T-helper 1 cell (primary cell): ENCODE data around the gene GSTO2.

Experiments used
- DNase-seq, 5 donors: peaks; one replicate each; pipeline ENCODE4 v3.0.0-alpha.2; 2012 to 2020

Gene GSTO2

DNA sequence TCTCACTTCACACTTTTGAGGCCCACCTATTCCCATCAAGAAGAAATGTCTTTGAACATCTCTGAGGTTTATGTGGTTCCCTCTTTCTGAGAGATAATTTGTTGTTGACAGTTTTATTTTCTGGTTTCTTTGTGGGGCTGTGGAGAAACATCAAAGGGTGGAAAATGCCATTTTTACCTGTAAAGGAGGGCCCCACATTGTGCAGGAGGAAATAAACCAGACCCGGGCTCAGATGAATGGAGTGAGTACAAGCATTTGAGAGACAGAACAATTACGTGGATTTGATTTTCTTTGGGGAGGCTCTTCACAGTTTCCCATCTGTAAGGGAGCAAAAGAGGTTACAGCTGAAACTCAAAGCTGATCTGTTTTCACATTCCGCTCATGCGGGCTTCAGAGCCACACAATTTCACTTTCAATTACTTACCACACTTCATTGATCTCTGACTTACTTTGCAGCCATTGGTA, 39.5 kb downstream of the GSTO2 start:
- DNase-seq, result peak in 1 of 5 donors; percentile 58

DNA sequence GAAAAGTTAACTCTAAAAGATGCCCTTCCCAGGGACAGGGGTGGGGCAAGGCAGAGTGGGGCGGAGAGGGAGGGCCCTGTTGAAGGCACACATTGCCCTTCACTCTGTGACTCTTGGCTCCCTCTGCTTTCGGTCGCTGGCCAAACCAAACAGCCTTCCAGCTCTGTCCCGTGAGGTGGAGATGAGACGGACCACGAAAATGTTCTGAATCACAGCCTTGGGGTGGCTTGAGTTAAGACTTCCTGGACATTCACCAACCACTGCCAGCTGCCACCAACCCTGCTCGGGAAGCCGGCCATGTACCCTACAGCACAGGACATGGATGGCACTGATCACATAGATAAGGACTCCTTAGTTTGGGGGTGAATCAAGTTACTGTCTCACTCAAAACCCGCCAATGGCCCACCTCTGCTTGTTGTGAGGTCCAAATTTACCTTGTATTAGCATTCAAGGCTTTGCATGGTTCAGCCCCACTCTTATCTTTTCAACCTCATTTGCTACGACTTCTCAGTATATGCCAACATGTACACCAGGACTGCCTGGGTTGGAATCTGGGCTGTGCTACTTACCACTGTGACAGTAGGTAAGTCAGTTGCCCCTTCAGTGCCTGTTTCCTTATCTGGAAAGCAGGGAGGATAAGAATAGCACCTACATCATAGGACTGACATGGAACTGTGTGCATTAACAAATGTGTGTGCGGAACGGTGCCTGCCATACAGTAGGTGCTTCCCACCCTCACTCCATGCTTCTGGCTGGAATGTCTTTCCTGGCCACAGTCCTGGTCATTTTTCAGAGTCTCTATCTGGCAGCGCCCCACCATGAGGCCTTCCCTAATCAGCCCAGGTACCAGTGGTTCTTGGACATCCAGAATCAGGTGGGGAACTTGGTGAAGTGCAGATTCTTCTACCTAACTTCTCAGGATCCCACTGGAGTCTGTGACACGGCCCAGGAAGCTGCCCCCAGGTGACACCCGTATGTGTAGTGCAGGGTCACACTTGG, 41.3 kb downstream of the GSTO2 start:
- no peak for DNase-seq

DNA sequence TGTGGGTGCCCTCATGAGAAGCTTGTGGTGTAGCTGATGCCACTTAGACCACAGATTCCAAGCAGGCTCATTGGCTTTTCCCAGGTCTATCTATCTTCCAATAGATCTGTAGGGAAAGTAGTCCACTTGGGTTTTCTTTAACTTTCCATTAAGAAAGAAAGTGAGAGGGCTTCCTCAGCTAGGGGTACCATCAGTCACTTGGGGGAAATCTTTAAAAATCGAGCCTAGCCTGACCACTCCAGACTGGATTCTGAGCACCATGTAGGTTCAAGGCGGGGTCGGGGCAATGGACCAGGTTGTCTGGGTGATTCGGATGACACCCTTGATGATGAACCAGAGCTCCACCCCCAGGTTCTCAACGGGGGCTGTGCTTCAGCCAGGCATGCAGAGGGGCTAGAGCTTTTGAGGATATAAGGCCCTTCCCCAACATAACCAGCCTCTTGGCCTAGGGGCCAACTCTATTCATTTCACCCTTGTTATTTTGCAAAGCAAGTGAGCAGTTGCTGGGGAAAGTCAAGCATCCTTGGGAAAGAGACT, 42.3 kb downstream of the GSTO2 start:
- no peak for DNase-seq

DNA sequence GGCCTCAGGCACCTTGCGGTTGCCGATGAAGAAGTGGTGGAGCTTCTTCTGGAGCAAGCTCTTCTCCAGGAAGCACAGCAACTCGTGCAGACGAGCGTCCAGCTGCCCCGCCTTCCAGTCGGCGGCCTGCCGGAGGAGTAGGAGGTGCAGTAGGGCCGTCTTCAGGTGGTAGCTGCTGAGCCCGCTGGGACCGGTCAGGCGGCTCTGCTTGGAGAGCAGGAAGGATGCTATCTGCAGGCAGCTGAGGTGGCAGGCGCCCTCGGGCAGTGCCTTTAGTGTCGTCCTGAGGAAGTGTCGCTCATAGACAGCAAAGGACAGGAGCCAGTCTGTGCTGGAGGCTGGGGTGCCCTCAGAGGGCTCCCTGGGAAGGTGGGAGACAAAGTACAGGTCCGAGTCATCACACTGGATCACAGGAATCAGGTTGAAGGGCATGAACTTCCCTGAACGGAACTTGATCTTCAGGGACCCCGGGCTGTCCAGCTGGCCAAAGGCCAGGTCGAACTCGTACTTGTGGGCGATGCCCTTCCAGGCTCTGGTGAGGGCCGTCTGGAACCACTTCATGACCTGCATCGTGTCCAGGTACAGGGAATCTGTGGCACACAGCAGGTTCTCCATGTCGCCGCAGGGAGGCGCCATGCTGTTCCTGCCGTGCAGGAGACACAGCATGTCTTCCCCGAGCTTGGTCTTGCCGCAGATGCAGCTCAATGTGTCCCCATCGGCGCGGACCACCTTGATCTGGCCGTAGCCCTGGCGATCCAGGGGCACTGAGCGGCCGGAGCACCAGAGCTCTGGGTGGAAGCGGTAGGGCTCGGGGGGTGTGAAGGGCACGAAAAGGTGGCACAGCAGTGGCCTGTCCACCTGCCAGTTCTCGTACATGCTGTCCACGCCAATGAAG, 45.9 kb downstream of the GSTO2 start:
- DNase-seq, result no peak

DNA sequence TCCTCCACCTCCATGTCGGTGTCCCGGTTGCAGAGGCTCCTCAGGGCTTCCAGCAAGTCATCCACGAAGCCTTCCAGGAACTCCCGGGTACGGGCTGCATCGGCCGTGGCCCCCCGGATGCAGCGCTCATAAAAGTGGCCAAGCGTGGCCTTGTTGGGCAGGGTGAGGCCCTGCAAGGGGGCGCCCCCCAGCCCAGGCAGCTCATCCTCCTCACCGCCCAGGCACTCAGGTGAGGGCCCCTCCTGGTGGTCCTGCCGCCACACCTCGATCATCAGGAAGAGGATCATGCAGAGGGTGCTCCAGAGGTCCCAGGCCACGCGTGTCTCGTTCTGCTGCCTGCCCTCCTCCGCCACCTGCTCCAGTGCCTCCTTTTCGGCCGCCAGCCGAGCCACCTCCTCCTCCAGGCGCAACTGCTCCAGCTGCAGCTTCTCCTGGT, 46.5 kb downstream of the GSTO2 start:
- DNase-seq, result no peak

DNA sequence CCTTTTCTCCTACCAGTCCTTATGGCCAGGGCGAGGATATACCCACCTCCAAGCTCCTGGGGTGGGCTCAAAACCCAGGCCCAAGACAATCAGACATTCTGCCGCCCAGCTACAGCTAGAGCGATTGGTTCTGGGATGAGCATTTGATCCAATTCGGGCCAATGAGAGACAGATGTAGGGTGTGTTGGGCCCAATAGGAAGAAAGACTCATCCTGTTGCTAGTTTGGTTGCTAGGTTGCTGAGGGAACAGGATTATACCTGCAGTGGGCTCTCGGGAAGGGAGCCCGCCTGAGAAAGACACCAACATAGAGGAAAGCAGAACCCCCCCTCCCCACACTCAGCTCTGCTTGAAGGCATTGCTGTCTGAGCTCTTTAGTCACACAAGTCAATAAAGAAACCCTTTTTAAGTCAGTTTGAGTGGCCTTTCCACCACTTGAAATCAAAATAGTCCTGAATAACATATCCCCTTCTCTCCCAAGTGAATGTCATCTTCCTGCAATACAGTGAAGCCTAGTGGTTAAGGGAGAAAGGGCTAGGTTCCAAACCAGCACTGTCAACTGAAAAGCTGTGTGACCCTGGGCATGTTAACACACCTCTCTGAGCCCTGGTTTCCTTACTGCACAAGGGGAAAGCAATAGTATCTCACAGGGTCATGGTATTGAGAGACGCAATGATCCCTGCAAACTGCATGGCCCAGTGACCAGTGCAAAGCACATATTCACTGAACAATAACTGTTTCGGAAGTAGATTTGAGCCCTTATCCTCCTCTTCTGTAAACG, 47.5 kb downstream of the GSTO2 start:
- DNase-seq, result no peak

DNA sequence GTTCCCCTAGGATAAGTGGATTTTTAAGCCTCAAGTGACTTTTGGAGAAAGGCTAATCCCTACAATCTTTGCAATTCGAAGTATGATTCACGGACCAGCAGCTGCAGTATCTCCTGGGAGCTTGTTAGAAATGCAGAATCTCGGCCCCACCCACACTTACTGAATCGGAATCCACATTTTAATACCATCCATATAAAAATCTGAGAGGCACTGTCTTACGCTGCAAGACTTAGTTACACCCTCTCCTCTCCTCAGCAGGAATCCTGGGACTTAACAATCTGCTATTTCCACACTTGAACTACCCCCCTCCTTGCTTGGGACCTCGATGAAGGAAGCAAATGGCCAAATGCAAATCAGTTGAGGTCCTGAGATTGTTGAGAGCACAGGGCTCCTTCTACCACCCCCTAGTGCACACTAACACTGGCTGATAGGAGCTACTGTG, 48.3 kb downstream of the GSTO2 start:
- no peak for DNase-seq

DNA sequence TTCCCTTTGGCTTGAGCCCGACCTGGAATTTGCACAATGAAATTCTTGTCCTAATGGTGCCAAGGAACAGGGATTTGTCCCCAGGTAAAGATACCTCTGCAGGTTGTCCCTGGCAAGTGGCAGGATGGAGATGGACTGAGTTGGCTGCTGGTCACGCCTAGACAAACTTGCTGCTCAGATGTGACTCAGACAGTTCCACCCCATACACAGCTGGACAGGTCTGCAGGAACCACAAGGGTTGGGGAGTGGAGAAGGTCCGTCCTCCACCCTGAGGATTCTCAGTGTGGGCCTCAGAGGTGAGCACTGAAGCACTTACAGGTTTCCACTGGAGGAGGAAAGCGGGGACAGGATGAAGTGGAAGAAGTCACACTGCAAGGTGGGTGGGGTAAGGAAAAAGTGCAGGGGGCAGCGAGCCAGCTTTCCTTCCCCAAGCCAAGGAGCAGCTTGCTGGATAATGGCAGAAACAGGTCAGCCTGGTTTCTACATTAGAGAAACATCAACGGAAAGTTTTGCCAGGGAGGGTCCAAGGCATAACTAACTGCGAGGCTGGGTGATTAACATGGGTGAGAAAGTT, 48.8 kb downstream of the GSTO2 start:
- no peak for DNase-seq

DNA sequence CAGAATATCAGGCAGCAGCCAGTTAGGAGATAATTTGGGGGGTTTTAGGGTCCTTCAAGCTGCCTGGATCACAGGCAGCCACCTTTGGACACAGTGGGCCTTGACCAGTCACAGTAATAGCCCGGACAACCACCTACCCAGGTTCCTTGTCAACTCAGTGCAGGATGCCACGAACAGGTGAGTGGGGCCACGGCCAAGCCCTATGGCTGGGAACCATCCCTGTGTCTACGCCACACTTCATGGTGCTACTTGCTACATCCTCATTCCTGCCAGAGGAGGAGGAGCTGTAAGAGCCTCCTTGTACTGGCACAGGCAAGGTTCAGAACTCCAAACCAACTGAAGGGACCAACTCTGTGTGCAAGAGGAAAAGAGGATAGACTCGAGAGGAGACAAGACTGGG, 49.3 kb downstream of the GSTO2 start:
- no peak for DNase-seq

DNA sequence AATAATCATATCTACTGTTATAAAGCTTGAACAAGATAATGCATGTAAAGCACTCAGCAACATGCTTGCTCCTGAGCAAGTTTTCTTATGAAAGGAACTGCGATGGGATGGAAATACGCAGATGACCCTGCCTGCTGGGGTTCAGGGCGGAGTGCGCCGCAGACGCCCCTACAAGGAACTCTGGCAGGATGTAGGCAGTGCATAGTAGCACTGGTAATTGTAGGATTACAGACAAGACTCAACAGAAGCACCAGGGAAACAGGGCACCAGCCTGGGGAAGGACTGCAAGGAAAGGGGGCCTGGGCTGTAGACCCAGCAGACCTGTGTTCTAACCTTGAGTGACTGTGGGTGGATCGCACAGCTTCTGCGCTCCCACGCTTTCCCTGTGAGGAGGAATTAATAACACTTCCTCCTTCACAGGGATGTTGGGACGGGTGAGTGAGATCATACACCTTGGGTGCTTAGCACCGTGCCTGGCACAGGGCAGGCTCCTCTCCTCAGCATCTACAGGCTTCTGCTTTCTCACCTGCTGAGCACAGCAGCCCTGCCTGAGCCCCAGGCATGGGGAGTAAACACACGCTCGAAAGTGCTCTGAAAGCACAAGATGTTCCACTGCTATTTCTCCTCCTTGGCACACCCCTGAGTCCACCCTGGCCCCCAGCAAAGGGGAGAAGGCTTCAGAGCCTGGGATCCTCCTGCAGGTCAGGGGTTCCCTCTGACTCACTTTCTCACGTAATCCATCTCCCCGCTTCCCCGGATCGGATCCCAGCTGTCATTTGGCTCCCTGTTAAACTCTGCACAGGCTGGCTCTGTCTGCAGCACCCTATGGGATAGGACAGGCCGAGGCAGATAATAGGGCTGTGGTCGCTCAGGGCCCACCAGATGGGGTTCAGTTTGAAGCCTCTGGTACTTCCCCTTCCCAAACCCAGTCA, 50.1 kb downstream of the GSTO2 start:
- DNase-seq, result no peak

DNA sequence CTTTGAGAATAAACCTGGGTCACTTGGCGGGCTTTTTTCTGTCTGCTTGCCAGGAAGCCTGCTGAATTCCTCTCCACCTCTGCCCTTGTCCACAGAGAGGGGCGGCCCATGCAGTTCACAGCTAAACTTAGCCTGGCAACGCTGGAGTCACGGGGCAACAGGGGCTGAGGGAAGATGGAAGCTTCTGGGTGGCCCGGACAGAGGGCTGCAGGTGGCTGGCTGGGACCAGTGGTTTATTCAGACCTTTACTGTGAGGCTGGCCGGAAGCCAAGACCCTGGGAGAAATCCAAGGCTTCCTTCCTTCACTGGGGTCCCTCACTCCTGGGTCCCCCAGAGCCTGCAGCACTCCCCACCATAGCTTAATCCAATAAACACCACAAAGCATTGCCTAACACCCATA, 52.2 kb downstream of the GSTO2 start:
- DNase-seq, result no peak

DNA sequence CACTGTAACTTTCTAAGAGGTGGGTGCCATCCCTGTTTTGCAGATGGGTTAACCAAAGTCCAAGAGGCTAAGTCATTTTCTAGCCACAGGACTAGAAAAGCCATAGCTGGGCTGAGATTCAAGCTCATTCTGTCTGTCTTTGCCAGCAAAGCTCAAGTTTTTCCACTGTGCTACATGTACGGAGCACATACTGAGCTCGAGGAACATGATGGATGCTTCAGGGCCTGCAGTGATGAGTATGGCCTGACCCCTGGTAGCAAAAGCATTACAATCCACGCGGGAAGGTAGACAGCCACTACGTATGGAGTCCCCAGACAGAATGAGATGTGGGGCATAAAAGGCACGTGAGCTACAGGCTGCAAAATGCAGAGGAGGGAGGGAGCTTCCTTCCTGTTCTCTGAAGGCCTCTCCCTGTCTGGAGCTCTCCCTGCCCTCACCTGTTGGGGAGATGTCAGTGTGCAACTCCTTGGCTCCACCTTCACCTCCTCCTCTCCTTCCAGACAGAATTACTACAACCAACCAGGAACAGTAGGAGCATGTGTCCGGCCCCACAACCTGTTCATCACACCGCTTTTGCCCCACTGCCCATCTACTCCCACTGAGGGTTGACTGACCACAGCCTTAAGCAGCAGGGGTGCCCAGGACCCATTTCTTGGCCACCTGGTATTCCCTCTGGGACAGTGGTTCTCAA, 52.9 kb downstream of the GSTO2 start:
- DNase-seq, result peak in 2 of 5 donors; percentile 21 to 49

DNA sequence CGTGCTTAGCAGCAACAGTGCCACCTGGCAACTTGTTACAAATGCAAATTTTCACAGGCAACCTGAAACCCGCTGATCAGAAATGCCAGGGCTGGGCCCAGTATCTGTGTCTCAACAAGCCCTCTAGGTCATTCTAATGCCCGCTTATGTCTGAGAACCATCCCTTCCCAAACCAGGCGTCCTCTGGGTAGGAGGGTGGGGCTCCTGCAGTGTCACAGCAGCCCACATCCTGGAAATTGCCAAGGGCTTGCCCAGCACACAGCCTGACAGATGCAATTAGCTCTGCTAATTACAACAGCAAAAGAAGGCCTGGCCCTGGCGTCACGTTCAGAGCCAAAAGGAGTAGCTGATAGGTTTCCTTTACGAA, 53.4 kb downstream of the GSTO2 start:
- DNase-seq, result peak in 1 of 5 donors; percentile 87

DNA sequence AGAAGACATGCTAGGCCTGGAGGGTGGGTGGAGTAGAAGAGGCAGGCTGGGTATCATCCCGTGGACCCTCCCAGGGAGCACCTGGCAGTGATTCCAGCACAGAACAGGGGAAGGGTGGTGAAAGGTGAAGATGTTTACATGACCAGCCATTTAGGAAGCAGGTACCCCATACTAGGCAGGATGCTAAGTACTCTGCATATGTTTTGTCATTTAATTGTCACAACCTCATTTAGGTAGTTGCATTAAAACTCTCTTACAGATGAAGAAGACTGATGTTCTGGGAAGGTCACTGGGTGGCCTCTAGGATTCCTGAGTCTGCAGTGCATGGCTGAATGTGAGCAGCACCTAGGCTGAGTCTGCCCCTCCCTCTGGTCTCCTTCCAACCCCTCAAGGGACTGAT, 54.1 kb downstream of the GSTO2 start:
- no peak for DNase-seq

DNA sequence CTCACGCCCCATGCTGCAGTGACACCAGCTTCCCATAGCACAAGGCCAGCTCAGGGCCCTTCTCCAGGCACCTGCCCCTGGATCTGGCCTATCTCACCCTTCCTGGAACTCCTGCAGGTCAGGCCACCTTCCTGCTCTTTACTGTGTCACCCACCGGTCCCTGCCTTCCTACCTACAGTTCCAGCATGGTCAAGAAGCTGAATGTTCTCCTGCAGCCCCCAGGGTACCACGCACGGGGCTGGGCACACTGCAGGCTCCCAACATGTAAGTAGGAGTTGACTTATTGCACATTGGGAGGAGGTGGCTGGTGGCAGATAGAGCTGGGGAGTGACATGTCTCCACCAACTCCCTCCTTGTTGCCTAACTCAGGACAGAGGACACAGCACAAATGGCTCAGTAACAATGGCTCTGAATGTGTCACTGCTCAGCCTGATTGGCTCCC, 54.8 kb downstream of the GSTO2 start:
- no peak for DNase-seq

DNA sequence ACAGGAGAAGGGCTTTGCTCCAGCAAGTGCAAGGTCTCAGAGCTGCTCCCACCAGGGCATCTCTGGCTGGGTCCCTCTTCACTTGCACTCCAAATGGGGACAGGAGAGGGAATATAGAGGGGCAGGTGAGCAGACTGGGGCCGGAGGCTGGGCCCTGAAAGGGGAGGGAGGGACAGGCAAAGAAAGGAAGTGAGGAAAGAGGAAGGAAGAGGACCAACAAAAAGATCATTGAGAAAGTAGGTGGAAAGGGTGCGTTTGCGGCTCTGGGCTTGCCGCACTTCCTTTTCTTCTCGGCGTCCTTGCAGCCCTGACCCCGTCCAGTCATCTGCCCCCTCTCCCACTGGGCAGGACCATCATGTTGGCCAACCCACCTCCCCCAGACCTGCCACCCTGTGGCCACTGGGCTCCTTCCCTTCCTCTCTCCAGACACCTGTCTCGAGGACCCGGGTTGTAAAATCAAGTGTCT, 55.3 kb downstream of the GSTO2 start:
- DNase-seq, result peak in 1 of 5 donors; percentile 35

DNA sequence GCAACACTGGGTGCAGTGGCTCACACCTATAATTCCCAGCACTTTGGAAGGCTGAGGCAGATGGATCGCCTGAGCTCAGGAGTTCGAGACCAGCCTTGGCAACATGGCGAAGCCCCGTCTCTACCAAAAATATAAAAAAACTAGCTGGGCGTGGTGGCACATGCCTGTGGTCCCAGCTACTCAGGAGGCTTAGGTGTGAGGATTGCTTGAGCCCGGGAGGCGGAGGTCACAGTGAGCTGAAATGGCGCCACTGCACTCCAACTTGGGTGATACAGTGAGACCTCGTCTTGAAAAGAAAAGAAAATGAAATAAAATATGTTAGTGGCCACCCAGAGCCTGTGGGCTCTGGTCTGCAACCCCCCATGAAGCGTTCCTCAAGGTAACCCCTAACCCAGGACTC, 55.9 kb downstream of the GSTO2 start:
- DNase-seq, result no peak

DNA sequence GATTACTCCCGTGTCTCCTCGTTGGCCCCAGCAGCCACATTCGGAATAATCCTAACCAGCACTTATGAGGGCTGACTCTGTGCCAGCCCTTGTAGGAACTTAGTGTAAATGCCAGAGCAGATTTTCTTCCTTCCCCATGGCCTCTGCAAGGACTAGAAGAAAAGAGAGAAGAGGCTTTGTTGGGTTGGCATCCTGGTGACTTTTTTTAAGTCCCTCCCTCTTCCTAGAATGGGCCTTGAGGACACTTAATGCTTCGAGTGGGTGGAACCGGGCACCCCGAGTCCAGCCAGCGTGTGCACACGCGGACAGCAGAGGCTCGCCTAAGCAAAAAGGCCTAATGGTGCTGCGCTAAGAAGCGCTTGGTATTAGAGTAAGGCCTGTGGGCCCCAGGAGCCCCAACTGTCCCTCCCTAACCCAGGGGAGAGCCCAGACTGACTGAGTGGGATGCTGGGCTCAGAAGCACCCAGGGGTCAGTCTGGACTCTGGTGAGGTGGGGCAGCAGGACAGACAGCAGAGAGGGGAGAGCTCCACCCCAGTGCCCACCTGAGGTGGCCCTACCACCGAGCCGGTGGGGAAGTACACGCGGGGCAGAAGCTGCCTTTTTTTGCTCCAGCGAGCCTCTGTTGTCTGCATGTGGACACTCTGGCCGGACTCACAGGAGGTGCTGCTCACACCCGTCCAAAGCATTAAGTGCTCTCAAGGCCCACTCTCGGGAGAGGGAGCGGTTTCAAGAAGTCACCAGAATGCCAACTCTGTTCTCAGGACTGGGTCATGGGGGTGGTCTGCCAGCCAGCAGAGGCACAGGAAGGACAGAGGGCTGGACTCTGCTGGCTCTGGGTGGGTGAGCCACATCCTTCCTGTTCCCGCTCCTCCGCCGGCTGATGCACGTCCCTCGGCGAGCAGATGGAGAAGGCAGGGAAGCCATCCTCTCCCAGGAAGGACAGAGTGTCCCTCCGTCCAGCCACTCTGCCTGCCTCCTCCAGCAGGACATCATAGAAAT, 56.8 kb downstream of the GSTO2 start:
- peak in 1 of 5 donors; percentile 15 for DNase-seq
